ENCODE data around the gene PWWP2A. TPM values are rescaled to one million over a fixed set of nuclear protein-coding genes. Genes with fewer than 3 reads are reported as not detected.

PWWP2A gene
- total RNA-seq, 2 donors from 2014 or later, result 41.1 to 72.5 TPM

GRCh38 chr5:160159991-160160792 lies 40.9 kb upstream of the PWWP2A start:
- intact Hi-C loops (cut with DNase I), result no loop called here
- no peaks in the 10 kb centered on the region for H3K4me1 ChIP-seq (replicated peaks)
- no peak overlapping the region for H3K27ac ChIP-seq
- no peaks in the 10 kb centered on the region for H3K36me3 ChIP-seq
- WGBS, result 56% methylated on average over 19 of the region's 19 CpGs
- H3K4me3 ChIP-seq, result no peak overlapping the region
- no peaks in the 10 kb centered on the region for H3K9me3 ChIP-seq
- TF ChIP-seq POLR2A (IDR thresholded peaks at IDR 0.05), result no peak
- no peak for TF ChIP-seq CTCF (IDR thresholded peaks at IDR 0.05)
- no peak for TF ChIP-seq POLR2AphosphoS5 (IDR thresholded peaks at IDR 0.05)
- DNase-seq (ENCODE audit: low spot score), result no peak
- no peaks in the 10 kb centered on the region for H3K27me3 ChIP-seq (replicated peaks; ENCODE audit: insufficient read depth)

- no peaks in the 10 kb centered on the region for H3K9me3 ChIP-seq
- intact Hi-C loops (cut with DNase I), result no loop called here
- H3K27ac ChIP-seq, result no peak overlapping the region
- 95% methylated on average over 9 of the region's 9 CpGs for WGBS
- TF ChIP-seq CTCF (IDR thresholded peaks at IDR 0.05) (no peak), POLR2AphosphoS5 (IDR thresholded peaks at IDR 0.05) (no peak), POLR2A (IDR thresholded peaks at IDR 0.05) (no peak)
- no peaks in the 10 kb centered on the region for H3K27me3 ChIP-seq (replicated peaks; ENCODE audit: insufficient read depth)
- no peak for DNase-seq (ENCODE audit: low spot score)
- H3K4me1 ChIP-seq (replicated peaks), result no peaks in the 10 kb centered on the region
- H3K4me3 ChIP-seq, result no peak overlapping the region
- H3K36me3 ChIP-seq, result no peaks in the 10 kb centered on the region
Observed at GRCh38 chr5:160158087-160158486, 38.8 kb upstream of the PWWP2A start.

- TF ChIP-seq CTCF (IDR thresholded peaks at IDR 0.05) (no peak), POLR2AphosphoS5 (IDR thresholded peaks at IDR 0.05) (no peak), POLR2A (IDR thresholded peaks at IDR 0.05) (no peak)
- no peaks in the 10 kb centered on the region for H3K9me3 ChIP-seq
- H3K4me1 ChIP-seq (replicated peaks), result no peaks in the 10 kb centered on the region
- H3K36me3 ChIP-seq, result no peaks in the 10 kb centered on the region
- WGBS, result 68% methylated on average over 6 of the region's 6 CpGs
- no peaks in the 10 kb centered on the region for H3K27me3 ChIP-seq (replicated peaks; ENCODE audit: insufficient read depth)
- H3K27ac ChIP-seq, result no peak overlapping the region
- intact Hi-C loops (cut with DNase I), result no loop called here
- H3K4me3 ChIP-seq, result no peak overlapping the region
- no peak for DNase-seq (ENCODE audit: low spot score)
Observed at GRCh38 chr5:160155017-160155750, 35.9 kb upstream of the PWWP2A start.

- no peaks in the 10 kb centered on the region for H3K27me3 ChIP-seq (replicated peaks; ENCODE audit: insufficient read depth)
- H3K4me1 ChIP-seq (replicated peaks), result no peaks in the 10 kb centered on the region
- no peak overlapping the region for H3K27ac ChIP-seq
- TF ChIP-seq CTCF (IDR thresholded peaks at IDR 0.05), result no peak
- no peak for TF ChIP-seq POLR2A (IDR thresholded peaks at IDR 0.05)
- TF ChIP-seq POLR2AphosphoS5 (IDR thresholded peaks at IDR 0.05), result no peak
- intact Hi-C loops (cut with DNase I), result no loop called here
- H3K9me3 ChIP-seq, result no peaks in the 10 kb centered on the region
- 91% methylated on average over 6 of the region's 6 CpGs for WGBS
- H3K36me3 ChIP-seq, result no peaks in the 10 kb centered on the region
- H3K4me3 ChIP-seq, result no peak overlapping the region
- no peak for DNase-seq (ENCODE audit: low spot score)
Observed at GRCh38 chr5:160152901-160153300, 33.7 kb upstream of the PWWP2A start.
